Muscle of leg (tissue), 11 donors: ENCODE data around the gene SULT1C4. TPM values are rescaled to one million over a fixed set of nuclear protein-coding genes. Genes with fewer than 3 reads are reported as not detected.

Experiments used
- DNase-seq: peaks from one replicate; pipeline ENCODE4 v3.0.0; 2013
- H3K27ac ChIP-seq: one replicate; pipeline ENCODE4 v1.5.1; 2013; ENCODE audit warnings: mild to moderate bottlenecking, low read length, control low read depth
- H3K27me3 ChIP-seq: one replicate; pipeline ENCODE4 v1.6.1; 2013; ENCODE audit warnings: low read length; ENCODE audit not compliant: control insufficient read depth, insufficient read depth
- H3K36me3 ChIP-seq: one replicate; pipeline ENCODE4 v1.6.1; 2013; ENCODE audit warnings: low read length; ENCODE audit not compliant: control insufficient read depth, insufficient read depth
- H3K4me1 ChIP-seq: one replicate; pipeline ENCODE4 v1.6.1; 2013; ENCODE audit warnings: low read length; ENCODE audit not compliant: control insufficient read depth, insufficient read depth
- H3K4me3 ChIP-seq: one replicate; pipeline ENCODE4 v1.5.1; 2013; ENCODE audit warnings: low read length, control low read depth
- H3K9me3 ChIP-seq: replicated peaks from 2 replicates; pipeline ENCODE4 v1.6.1; 2013; ENCODE audit warnings: low read depth, low read length; ENCODE audit not compliant: control insufficient read depth
- WGBS: methylation state at CpG from one replicate; pipeline ENCODE4 v1.1.5; 2013; ENCODE audit warnings: missing lambda C conversion rate; ENCODE audit not compliant: insufficient coverage; 5-methylcytosine and 5-hydroxymethylcytosine counted together
- polyA plus RNA-seq, 8 donors: library from polyadenylated mRNA; unstranded; fragments of 120-200 nt; gene quantifications; one replicate each; pipeline versions ENCODE4 v1.2.1 to v1.2.3, GENCODE V29; 2013; ENCODE audit warnings: inconsistent platforms in 1 of 8, low replicate concordance in 1 of 8; ENCODE audit not compliant: insufficient read length in 8 of 8, insufficient read depth in 1 of 8
- total RNA-seq: library from RNA; stranded (reverse); fragments of 120-200 nt; gene quantifications from one replicate; pipeline ENCODE4 v1.2.4, GENCODE V29; 2013

SULT1C4 gene
- total and polyA plus RNA-seq, 9 donors = 13.3 to 23.4 (median 17.7) TPM

- no peaks in the 10 kb centered on the region for H3K9me3 ChIP-seq
- H3K4me3 ChIP-seq = no peak overlapping the region
- WGBS = no CpG with 5 or more reads among the region's 2 CpGs
- no peaks in the 10 kb centered on the region for H3K4me1 ChIP-seq
- peak overlapping the region; percentile 82 for H3K27ac ChIP-seq
- no peaks in the 10 kb centered on the region for H3K27me3 ChIP-seq
- peak; percentile 46 for DNase-seq
- H3K36me3 ChIP-seq = no peaks in the 10 kb centered on the region
Observed at GRCh38 chr2:108367561-108368175, 10.1 kb upstream of the SULT1C4 start.

GRCh38 chr2:108369153-108369552 is 8.6 kb upstream of the SULT1C4 start:
- H3K27ac ChIP-seq = no peak overlapping the region
- no peaks in the 10 kb centered on the region for H3K27me3 ChIP-seq
- DNase-seq = no peak
- WGBS = no CpG with 5 or more reads among the region's 2 CpGs
- no peaks in the 10 kb centered on the region for H3K36me3 ChIP-seq
- H3K4me3 ChIP-seq = no peak overlapping the region
- H3K4me1 ChIP-seq = no peaks in the 10 kb centered on the region
- H3K9me3 ChIP-seq = no peaks in the 10 kb centered on the region

DNA sequence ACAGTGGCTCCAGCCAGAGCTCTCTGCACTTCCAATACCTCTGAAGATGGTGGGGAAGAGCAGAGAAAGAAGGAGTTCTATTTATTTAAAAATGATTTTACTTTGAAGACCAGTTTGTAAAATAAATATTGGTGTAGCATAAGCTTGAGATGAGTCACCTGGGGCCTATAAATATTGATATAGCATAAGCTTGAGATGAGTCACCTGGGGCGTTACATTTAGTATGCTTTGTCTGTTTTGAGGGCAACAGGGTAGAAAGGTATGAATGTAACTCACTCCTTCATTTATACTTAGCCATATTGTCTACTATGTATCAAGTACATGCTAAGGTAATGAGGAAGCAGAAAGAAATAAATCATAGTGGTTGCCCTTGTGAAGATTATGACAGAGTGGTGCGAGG is 7.7 kb upstream of the SULT1C4 start:
- no peak overlapping the region for H3K27ac ChIP-seq
- WGBS = no CpG with 5 or more reads among the region's 2 CpGs
- DNase-seq = no peak
- no peaks in the 10 kb centered on the region for H3K27me3 ChIP-seq
- no peaks in the 10 kb centered on the region for H3K36me3 ChIP-seq
- H3K4me1 ChIP-seq = no peaks in the 10 kb centered on the region
- H3K4me3 ChIP-seq = no peak overlapping the region
- H3K9me3 ChIP-seq = no peaks in the 10 kb centered on the region

- Histone ChIP-seq H3K4me3 (no peak overlapping the region), H3K27ac (peak overlapping the region; percentile 91), H3K36me3 (peaks cover 2% of the 10 kb centered on the region), H3K4me1 (peaks cover 14% of the 10 kb centered on the region), H3K9me3 (no peaks in the 10 kb centered on the region), H3K27me3 (no peaks in the 10 kb centered on the region)
- WGBS = 100% methylated on average over 2 of the region's 4 CpGs
- no peak for DNase-seq
Observed at GRCh38 chr2:108376774-108377173, 980 bp upstream of the SULT1C4 start.

DNA sequence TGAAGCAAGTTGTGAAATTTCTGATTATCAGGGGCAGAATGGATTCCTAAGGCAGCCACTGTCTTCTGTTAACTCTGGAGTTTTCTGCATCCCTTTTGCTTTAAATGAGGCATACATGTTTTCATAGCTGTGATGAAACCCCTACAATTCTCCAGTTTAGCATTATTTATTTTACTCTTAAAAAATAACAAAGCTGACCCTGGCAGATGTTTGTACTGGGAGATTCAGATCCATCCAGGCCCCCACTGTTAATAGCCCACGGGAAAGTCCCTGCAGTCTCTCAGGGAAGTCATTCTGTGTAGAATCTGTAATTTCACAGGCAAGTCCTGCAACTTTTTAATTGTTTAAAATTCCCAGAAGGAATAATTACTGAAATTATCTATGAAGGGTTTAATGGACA is 353 bp upstream of the SULT1C4 start:
- no peak for DNase-seq
- peak overlapping the region; percentile 50 for H3K4me3 ChIP-seq
- H3K27ac ChIP-seq = peak overlapping the region; percentile 91
- peaks cover 14% of the 10 kb centered on the region for H3K4me1 ChIP-seq
- WGBS = no CpG with 5 or more reads among the region's 1 CpG
- H3K36me3 ChIP-seq = peaks cover 2% of the 10 kb centered on the region
- H3K9me3 ChIP-seq = no peaks in the 10 kb centered on the region
- H3K27me3 ChIP-seq = no peaks in the 10 kb centered on the region

DNA sequence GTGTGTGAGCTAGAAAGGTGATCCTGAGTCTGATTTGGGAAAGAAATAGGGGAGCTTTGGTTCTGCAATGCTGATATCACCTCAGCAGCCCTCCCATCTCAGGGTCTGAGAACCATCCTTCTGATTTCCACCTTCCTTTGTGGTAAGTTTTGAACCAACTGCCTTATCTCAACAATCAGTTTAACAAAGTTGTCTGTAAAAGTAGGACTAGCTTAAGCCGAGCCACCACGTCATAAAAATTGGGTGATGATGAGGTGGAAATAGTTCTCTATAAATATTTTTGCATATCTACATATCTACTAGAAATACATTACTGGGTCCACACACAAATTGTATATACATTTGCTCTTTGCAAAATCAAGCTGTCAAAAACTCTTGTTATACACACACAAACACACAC is 1.1 kb downstream of the SULT1C4 start:
- H3K4me1 ChIP-seq = peaks cover 14% of the 10 kb centered on the region
- no CpG with 5 or more reads among the region's 2 CpGs for WGBS
- H3K4me3 ChIP-seq = peak overlapping the region; percentile 50
- no peaks in the 10 kb centered on the region for H3K27me3 ChIP-seq
- peaks cover 12% of the 10 kb centered on the region for H3K36me3 ChIP-seq
- H3K9me3 ChIP-seq = no peaks in the 10 kb centered on the region
- H3K27ac ChIP-seq = peak overlapping the region; percentile 91
- no peak for DNase-seq

- H3K4me1 ChIP-seq = peaks cover 8% of the 10 kb centered on the region
- no peaks in the 10 kb centered on the region for H3K9me3 ChIP-seq
- H3K4me3 ChIP-seq = no peak overlapping the region
- no peaks in the 10 kb centered on the region for H3K27me3 ChIP-seq
- DNase-seq = no peak
- no CpG with 5 or more reads among the region's 4 CpGs for WGBS
- H3K36me3 ChIP-seq = peaks cover 27% of the 10 kb centered on the region
- H3K27ac ChIP-seq = no peak overlapping the region
Observed at GRCh38 chr2:108382196-108382595, 4.4 kb downstream of the SULT1C4 start.

- Histone ChIP-seq H3K27me3 (no peaks in the 10 kb centered on the region), H3K4me1 (peaks cover 4% of the 10 kb centered on the region), H3K27ac (no peak overlapping the region), H3K36me3 (peaks cover 31% of the 10 kb centered on the region), H3K4me3 (no peak overlapping the region), H3K9me3 (no peaks in the 10 kb centered on the region)
- no peak for DNase-seq
- WGBS = 83% methylated on average over 2 of the region's 4 CpGs
Observed at GRCh38 chr2:108383146-108383830, 5.5 kb downstream of the SULT1C4 start.

- DNase-seq = no peak
- H3K27ac ChIP-seq = no peak overlapping the region
- no peaks in the 10 kb centered on the region for H3K27me3 ChIP-seq
- no peaks in the 10 kb centered on the region for H3K9me3 ChIP-seq
- H3K4me3 ChIP-seq = no peak overlapping the region
- H3K36me3 ChIP-seq = peaks cover 39% of the 10 kb centered on the region
- WGBS = 100% methylated on average over 1 of the region's 5 CpGs
- H3K4me1 ChIP-seq = peaks cover 2% of the 10 kb centered on the region
Observed at GRCh38 chr2:108384662-108385393, 7.1 kb downstream of the SULT1C4 start.

DNA sequence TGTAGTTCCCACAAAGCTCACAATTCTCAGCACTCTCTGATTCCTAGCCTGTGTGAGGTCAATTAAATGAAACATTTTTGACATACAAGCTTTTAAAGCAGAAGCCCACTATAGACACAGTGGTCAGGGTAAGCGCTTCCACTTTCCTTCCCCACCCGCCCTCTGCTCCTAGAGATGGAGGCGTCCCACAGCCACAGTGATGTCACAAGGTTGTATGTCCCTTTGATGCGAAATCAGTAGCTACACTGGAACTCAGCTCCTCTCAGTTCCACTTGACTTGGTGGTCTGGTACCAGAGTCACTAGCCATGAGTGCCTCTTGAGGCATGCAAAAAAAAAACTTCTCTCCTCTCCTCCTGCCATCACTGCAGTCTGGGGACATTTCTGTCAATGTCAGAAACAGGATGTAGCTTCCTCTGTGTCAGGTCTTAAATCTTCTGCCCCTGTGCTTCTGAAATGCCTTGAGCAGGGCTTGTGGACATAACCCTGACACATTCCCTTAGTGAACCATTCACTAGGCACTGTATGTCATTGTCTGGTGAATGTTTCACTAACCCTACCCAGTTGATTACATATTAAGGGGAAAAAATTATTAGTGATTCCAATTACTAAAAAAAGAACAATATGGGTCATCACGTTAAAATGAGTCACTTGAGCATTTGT is 7.8 kb downstream of the SULT1C4 start:
- peaks cover 39% of the 10 kb centered on the region for H3K36me3 ChIP-seq
- no peak for DNase-seq
- H3K4me1 ChIP-seq = no peaks in the 10 kb centered on the region
- no peaks in the 10 kb centered on the region for H3K9me3 ChIP-seq
- H3K27me3 ChIP-seq = no peaks in the 10 kb centered on the region
- H3K4me3 ChIP-seq = no peak overlapping the region
- WGBS = 93% methylated on average over 4 of the region's 5 CpGs
- H3K27ac ChIP-seq = no peak overlapping the region
